ENCODE results near the gene CCDC174.

Gene CCDC174

DNA sequence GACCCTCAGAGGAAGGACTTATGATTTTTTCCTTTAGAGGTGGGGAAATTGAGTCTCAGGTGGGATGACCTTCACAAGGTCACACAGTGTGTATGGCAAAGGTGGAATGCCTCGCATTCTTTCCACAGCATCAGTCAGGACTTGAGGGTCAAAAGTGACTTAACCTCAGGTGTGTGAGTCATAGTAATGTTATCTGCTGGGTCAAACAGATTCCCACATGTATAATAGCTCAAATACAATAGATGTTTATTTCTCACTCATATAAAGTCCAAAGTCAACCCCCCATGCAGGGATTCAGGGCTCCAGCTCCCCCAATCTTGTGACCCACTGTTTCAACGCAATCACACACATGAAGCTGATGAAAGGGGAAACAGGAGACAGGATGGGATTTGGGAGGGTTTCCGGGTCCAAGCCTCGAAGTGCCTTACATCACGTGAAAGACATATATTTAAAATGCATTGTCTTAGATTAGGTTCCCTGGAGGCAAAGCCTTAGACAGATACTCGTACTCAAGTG, 34.0 kb upstream of the CCDC174 start:
- Mint-ChIP-seq H3K27ac (no peak overlapping the region), H3K4me3 (no peak overlapping the region), H3K27me3 (no peaks in the 10 kb centered on the region), H3K4me1 (ENCODE audit: low read depth) (no peaks in the 10 kb centered on the region), H3K9me3 (ENCODE audit: low read depth) (no peaks in the 10 kb centered on the region), H3K36me3 (no peaks in the 10 kb centered on the region)

GRCh38 chr3:14619605-14620004, 32.0 kb upstream of the CCDC174 start:
- H3K9me3 Mint-ChIP-seq (ENCODE audit: low read depth): no peaks in the 10 kb centered on the region
- H3K27ac Mint-ChIP-seq: no peak overlapping the region
- no peaks in the 10 kb centered on the region for H3K36me3 Mint-ChIP-seq
- H3K4me3 Mint-ChIP-seq: no peak overlapping the region
- H3K4me1 Mint-ChIP-seq (ENCODE audit: low read depth): no peaks in the 10 kb centered on the region
- no peaks in the 10 kb centered on the region for H3K27me3 Mint-ChIP-seq

GRCh38 chr3:14620512-14620911, 31.1 kb upstream of the CCDC174 start:
- H3K4me3 Mint-ChIP-seq: no peak overlapping the region
- no peaks in the 10 kb centered on the region for H3K27me3 Mint-ChIP-seq
- H3K27ac Mint-ChIP-seq: no peak overlapping the region
- no peaks in the 10 kb centered on the region for H3K36me3 Mint-ChIP-seq
- no peaks in the 10 kb centered on the region for H3K9me3 Mint-ChIP-seq (ENCODE audit: low read depth)
- H3K4me1 Mint-ChIP-seq (ENCODE audit: low read depth): no peaks in the 10 kb centered on the region

- no peak overlapping the region for H3K4me3 Mint-ChIP-seq
- no peaks in the 10 kb centered on the region for H3K4me1 Mint-ChIP-seq (ENCODE audit: low read depth)
- H3K36me3 Mint-ChIP-seq: no peaks in the 10 kb centered on the region
- H3K27ac Mint-ChIP-seq: no peak overlapping the region
- no peaks in the 10 kb centered on the region for H3K27me3 Mint-ChIP-seq
- H3K9me3 Mint-ChIP-seq (ENCODE audit: low read depth): no peaks in the 10 kb centered on the region
These were observed 30.5 kb upstream of the CCDC174 start for GRCh38 chr3:14621093-14621492.

GRCh38 chr3:14622368-14622767, 29.2 kb upstream of the CCDC174 start:
- H3K27ac Mint-ChIP-seq: no peak overlapping the region
- H3K9me3 Mint-ChIP-seq (ENCODE audit: low read depth): no peaks in the 10 kb centered on the region
- H3K27me3 Mint-ChIP-seq: peaks cover 2% of the 10 kb centered on the region
- no peak overlapping the region for H3K4me3 Mint-ChIP-seq
- no peaks in the 10 kb centered on the region for H3K36me3 Mint-ChIP-seq
- no peaks in the 10 kb centered on the region for H3K4me1 Mint-ChIP-seq (ENCODE audit: low read depth)

- no peak overlapping the region for H3K4me3 Mint-ChIP-seq
- H3K4me1 Mint-ChIP-seq (ENCODE audit: low read depth): no peaks in the 10 kb centered on the region
- no peak overlapping the region for H3K27ac Mint-ChIP-seq
- H3K27me3 Mint-ChIP-seq: peaks cover 2% of the 10 kb centered on the region
- H3K36me3 Mint-ChIP-seq: no peaks in the 10 kb centered on the region
- H3K9me3 Mint-ChIP-seq (ENCODE audit: low read depth): no peaks in the 10 kb centered on the region
These were observed 28.0 kb upstream of the CCDC174 start for GRCh38 chr3:14623569-14624051.

DNA sequence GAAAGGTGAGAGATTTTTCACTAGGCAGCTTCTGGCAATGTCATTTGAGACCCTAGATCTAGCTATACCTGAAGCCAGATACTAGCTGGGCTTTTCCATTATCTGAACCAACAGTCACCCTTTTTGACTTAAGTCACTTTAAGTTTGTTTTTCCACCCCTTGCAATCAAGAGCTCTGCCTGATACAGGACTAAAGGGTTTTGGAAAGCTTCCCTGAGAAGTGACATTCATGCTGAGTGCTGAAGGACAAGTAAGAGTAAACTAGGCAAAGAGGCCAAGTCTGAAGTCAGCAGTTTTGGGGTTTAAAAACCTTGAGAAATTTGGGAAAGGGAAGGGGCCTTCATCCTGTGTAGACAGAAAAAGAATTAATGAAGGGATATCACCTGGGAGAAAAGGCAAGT, 27.1 kb upstream of the CCDC174 start:
- Mint-ChIP-seq H3K4me1 (ENCODE audit: low read depth) (no peaks in the 10 kb centered on the region), H3K27ac (no peak overlapping the region), H3K36me3 (no peaks in the 10 kb centered on the region), H3K27me3 (peaks cover 2% of the 10 kb centered on the region), H3K4me3 (no peak overlapping the region), H3K9me3 (ENCODE audit: low read depth) (no peaks in the 10 kb centered on the region)

DNA sequence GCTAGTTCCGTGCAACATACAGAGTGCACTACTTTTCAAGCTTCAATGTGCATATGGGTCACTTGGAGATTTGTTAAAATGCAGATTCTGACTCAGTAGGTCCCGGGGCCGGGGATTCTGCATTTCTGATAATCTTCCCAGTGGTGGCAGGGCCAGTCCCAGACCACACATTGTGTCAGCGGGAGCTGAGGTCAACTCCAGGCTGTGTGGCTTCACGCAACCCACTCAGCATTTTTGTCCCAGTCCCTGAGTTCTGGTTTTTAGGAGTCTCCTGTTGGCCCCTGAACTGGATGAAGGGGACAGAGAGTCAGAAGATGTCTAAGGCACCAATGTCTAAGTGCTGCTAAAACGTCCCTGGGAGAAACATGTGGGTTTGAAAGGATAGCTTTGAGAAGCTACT, 26.1 kb upstream of the CCDC174 start:
- Mint-ChIP-seq H3K4me3 (no peak overlapping the region), H3K27me3 (peaks cover 2% of the 10 kb centered on the region), H3K9me3 (ENCODE audit: low read depth) (no peaks in the 10 kb centered on the region), H3K36me3 (no peaks in the 10 kb centered on the region), H3K4me1 (ENCODE audit: low read depth) (no peaks in the 10 kb centered on the region), H3K27ac (no peak overlapping the region)

- Mint-ChIP-seq H3K4me3 (no peak overlapping the region), H3K27me3 (peaks cover 2% of the 10 kb centered on the region), H3K9me3 (ENCODE audit: low read depth) (no peaks in the 10 kb centered on the region), H3K36me3 (no peaks in the 10 kb centered on the region), H3K4me1 (ENCODE audit: low read depth) (no peaks in the 10 kb centered on the region), H3K27ac (no peak overlapping the region)
These were observed 23.7 kb upstream of the CCDC174 start for GRCh38 chr3:14627815-14628214.

DNA sequence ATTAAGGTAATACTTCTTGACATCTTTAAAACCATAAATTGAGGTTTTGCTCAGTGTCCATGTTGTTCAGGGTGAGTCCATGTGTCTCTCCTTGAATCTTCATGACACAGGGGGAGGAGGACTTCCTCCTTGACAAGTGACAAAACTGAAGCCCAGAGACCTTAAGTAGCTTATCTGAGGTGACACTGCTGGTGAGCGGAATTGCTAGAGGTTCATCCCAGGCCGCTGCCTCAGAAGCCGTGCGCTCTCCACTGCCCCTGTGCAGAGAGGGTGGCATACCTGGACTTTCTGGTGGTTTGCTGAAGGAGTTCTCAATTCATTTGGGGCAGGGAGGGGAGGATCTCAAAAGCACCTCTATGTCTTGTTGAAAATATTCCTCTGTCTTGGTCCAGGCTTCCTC, 23.2 kb upstream of the CCDC174 start:
- H3K27ac Mint-ChIP-seq: no peak overlapping the region

GRCh38 chr3:14630404-14631100, 21.0 kb upstream of the CCDC174 start:
- no peaks in the 10 kb centered on the region for H3K4me1 Mint-ChIP-seq (ENCODE audit: low read depth)
- H3K27ac Mint-ChIP-seq: no peak overlapping the region
- H3K9me3 Mint-ChIP-seq (ENCODE audit: low read depth): no peaks in the 10 kb centered on the region
- H3K4me3 Mint-ChIP-seq: no peak overlapping the region
- no peaks in the 10 kb centered on the region for H3K36me3 Mint-ChIP-seq
- peaks cover 13% of the 10 kb centered on the region for H3K27me3 Mint-ChIP-seq

More for the DNA sequence above, 23.2 kb upstream of the CCDC174 start:
- no peaks in the 10 kb centered on the region for H3K36me3 Mint-ChIP-seq
- H3K4me3 Mint-ChIP-seq: no peak overlapping the region
- H3K27me3 Mint-ChIP-seq: peaks cover 2% of the 10 kb centered on the region
- H3K4me1 Mint-ChIP-seq (ENCODE audit: low read depth): no peaks in the 10 kb centered on the region
- no peaks in the 10 kb centered on the region for H3K9me3 Mint-ChIP-seq (ENCODE audit: low read depth)

DNA sequence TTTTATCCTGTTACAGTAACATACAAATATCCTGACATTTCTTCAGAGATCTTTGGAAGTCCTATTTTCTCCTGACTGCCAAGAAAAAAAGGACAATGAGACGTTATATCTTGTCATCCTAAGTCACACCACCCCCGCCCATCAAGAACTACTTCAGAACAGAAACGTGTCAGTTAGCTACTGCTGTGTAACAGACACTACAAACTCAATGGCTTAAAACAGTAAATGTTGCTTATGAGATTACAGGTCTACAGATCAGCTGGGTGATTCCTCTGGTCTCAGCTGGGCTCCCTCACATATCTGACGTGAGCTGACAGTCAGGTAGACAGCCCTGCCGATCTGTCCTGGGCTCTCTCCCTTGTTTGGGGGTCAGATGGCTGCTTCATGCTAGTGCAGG, 20.5 kb upstream of the CCDC174 start:
- Mint-ChIP-seq H3K27me3 (peaks cover 14% of the 10 kb centered on the region), H3K36me3 (no peaks in the 10 kb centered on the region), H3K9me3 (ENCODE audit: low read depth) (no peaks in the 10 kb centered on the region), H3K4me1 (ENCODE audit: low read depth) (no peaks in the 10 kb centered on the region), H3K27ac (no peak overlapping the region), H3K4me3 (no peak overlapping the region)

- no peak overlapping the region for H3K4me3 Mint-ChIP-seq
- no peaks in the 10 kb centered on the region for H3K36me3 Mint-ChIP-seq
- no peaks in the 10 kb centered on the region for H3K4me1 Mint-ChIP-seq (ENCODE audit: low read depth)
- peaks cover 18% of the 10 kb centered on the region for H3K27me3 Mint-ChIP-seq
- H3K27ac Mint-ChIP-seq: no peak overlapping the region
- H3K9me3 Mint-ChIP-seq (ENCODE audit: low read depth): no peaks in the 10 kb centered on the region
These were observed 19.7 kb upstream of the CCDC174 start for GRCh38 chr3:14631687-14632441.

DNA sequence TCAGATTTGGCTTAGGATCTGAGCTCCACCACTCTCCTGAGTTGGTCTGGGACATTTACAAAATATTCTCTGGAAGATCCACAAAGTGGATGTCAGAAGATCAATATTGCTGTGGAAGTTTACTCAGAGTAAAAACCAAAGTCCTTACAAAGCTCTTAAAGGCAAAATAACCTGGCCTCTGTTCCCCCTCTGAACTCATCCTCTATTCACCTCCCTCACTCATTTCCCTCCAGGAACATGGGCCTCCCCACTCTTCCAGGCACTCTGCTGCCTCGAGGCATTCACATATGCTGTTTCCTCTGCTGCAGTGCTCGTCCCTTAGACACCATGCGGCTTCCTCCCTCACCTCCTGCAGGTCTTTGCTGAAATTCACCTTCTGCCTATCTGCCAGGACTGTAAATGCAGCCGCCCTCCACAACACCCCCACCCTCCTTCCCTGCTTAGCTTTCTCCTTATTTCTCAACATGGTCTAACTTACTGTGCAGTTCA, 19.1 kb upstream of the CCDC174 start:
- H3K9me3 Mint-ChIP-seq (ENCODE audit: low read depth): no peaks in the 10 kb centered on the region
- no peaks in the 10 kb centered on the region for H3K4me1 Mint-ChIP-seq (ENCODE audit: low read depth)
- no peaks in the 10 kb centered on the region for H3K36me3 Mint-ChIP-seq

DNA sequence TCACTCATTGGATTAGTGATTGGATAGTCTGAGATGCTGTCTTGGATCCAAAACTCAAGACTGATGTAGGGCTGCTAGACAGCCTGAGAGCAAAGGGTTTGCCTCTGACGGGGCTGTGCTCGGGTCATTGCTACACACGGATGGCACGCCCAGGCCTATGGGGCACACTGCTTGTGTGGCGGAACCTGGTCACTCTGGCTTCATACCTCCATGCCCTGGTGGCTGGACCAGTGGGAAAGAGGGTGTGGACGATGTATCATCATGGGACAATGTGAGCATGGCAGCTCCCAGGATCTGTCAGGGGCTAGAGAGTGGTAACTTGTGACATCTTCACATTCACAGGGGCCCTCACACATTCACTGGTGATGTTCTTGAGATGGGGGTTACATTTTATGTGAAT, 18.1 kb upstream of the CCDC174 start:
- Mint-ChIP-seq H3K27me3 (peaks cover 30% of the 10 kb centered on the region), H3K4me3 (no peak overlapping the region), H3K4me1 (ENCODE audit: low read depth) (no peaks in the 10 kb centered on the region), H3K27ac (no peak overlapping the region), H3K9me3 (ENCODE audit: low read depth) (no peaks in the 10 kb centered on the region), H3K36me3 (no peaks in the 10 kb centered on the region)

More for the DNA sequence above, 19.1 kb upstream of the CCDC174 start:
- Mint-ChIP-seq H3K27me3 (peaks cover 22% of the 10 kb centered on the region), H3K4me3 (no peak overlapping the region), H3K27ac (no peak overlapping the region)

Data from activated naive CD8-positive, alpha-beta T cell (primary cell).